T-cell (primary cell): ENCODE measurements around the gene DHRS1. TPM values are rescaled to one million over a fixed set of nuclear protein-coding genes. Genes with fewer than 3 reads are reported as not detected.

Source experiments
- ATAC-seq, 4 experiments: fragments of 200-7000 bp in 3 of 4; fragments of 150-1000 bp in 1 of 4; cut with Tn5 transposase; replicated peaks in 1 of 4; 1 replicate in 3 of 4; 2 replicates in 1 of 4; pipeline ENCODE4 v1.10.0; 2021; ENCODE audit warnings: moderate library complexity in 3 of 4, mild to moderate bottlenecking in 2 of 4, moderate number of reproducible peaks in 1 of 4
- CTCF ChIA-PET, 2 donors: fragments of 300-600 bp; sonication (Branson Sonifier 250); formaldehyde crosslinking; loops; one replicate each; lab custom pipeline; 2022; ENCODE audit warnings: antibody characterized with exemption in 2 of 2; lab: Charles Lee
- POLR2A ChIA-PET, 2 donors: fragments of 300-600 bp; sonication (Branson Sonifier 250); formaldehyde crosslinking; loops; one replicate each; lab custom pipeline; 2022; ENCODE audit warnings: antibody characterized with exemption in 2 of 2; lab: Charles Lee
- DNase-seq, 35 experiments: peaks; one replicate each; pipeline versions ENCODE4 v3.0.0 to v3.0.0-alpha.2; 2013 to 2023
- H3K27ac ChIP-seq: one replicate; pipeline ENCODE4 v1.5.1; 2013; ENCODE audit warnings: low read length
- H3K27me3 ChIP-seq, 2 experiments: replicated peaks in 1 of 2; 1 replicate in 1 of 2; 2 replicates in 1 of 2; pipeline versions ENCODE4 v1.6.1 to v1.7.0; 2013; ENCODE audit warnings: low read length in 1 of 2, mixed read lengths in 1 of 2; ENCODE audit not compliant: control insufficient read depth in 2 of 2, insufficient read depth in 2 of 2; ENCODE audit errors: extremely low read depth in 1 of 2
- H3K36me3 ChIP-seq, 2 donors: 1 replicate in 1 of 2; 2 replicates in 1 of 2; pipeline versions ENCODE4 v1.6.1 to v1.7.0; 2013; ENCODE audit warnings: low read length in 1 of 2; ENCODE audit not compliant: control insufficient read depth in 2 of 2, insufficient read depth in 1 of 2; ENCODE audit errors: extremely low read depth in 1 of 2
- H3K4me1 ChIP-seq, 2 experiments: 1 replicate in 1 of 2; 2 replicates in 1 of 2; pipeline versions ENCODE4 v1.6.1 to v1.7.0; 2013; ENCODE audit warnings: low read length in 2 of 2, mixed read lengths in 1 of 2; ENCODE audit not compliant: insufficient read depth in 2 of 2, control insufficient read depth in 1 of 2; ENCODE audit errors: extremely low read depth in 1 of 2
- H3K4me3 ChIP-seq, 2 donors: 1 replicate in 1 of 2; 2 replicates in 1 of 2; pipeline versions ENCODE4 v1.5.1 to v1.7.0; 2013; ENCODE audit warnings: mild to moderate bottlenecking in 2 of 2, low read length in 1 of 2, moderate library complexity in 1 of 2; ENCODE audit not compliant: control insufficient read depth in 1 of 2; ENCODE audit errors: extremely low read depth in 1 of 2
- H3K9me3 ChIP-seq: 2 replicates; pipeline ENCODE4 v1.7.0; 2013
- H3K27ac Mint-ChIP-seq, 2 donors: one replicate each; pipeline ENCODE4 v1.8.0; 2020 to 2021; ENCODE audit warnings: mild to moderate bottlenecking in 2 of 2, mixed read lengths in 2 of 2
- H3K27me3 Mint-ChIP-seq, 2 donors: one replicate each; pipeline ENCODE4 v1.8.0; 2021 to 2022; ENCODE audit warnings: mixed read lengths in 2 of 2
- H3K36me3 Mint-ChIP-seq: one replicate; pipeline ENCODE4 v1.8.0; 2021; ENCODE audit warnings: mixed read lengths
- H3K4me1 Mint-ChIP-seq, 3 donors: one replicate each; pipeline ENCODE4 v1.8.0; 2020 to 2022; ENCODE audit warnings: mixed read lengths in 3 of 3, mild to moderate bottlenecking in 1 of 3
- H3K4me3 Mint-ChIP-seq, 3 donors: one replicate each; pipeline ENCODE4 v1.8.0; 2020 to 2022; ENCODE audit warnings: mild to moderate bottlenecking in 3 of 3, mixed read lengths in 3 of 3, moderate library complexity in 3 of 3
- H3K9me3 Mint-ChIP-seq, 3 donors: one replicate each; pipeline ENCODE4 v1.8.0; 2020 to 2022; ENCODE audit warnings: mixed read lengths in 3 of 3
- WGBS: methylation state at CpG from one replicate; pipeline ENCODE4 v1.1.5; 2013; ENCODE audit warnings: missing lambda C conversion rate; ENCODE audit not compliant: insufficient coverage; 5-methylcytosine and 5-hydroxymethylcytosine counted together
- total RNA-seq, 35 experiments: library from RNA in 6 of 35; stranded (reverse) in 6 of 35; fragments of 120-200 nt in 1 of 35; gene quantifications; one replicate each; pipeline versions ENCODE4 v1.2.1 to v1.2.4 and lab custom pipeline; 2013 to 2026

The DHRS1 gene
- total RNA-seq, 5 donors from 2014 or later (not counting 1 experiment from before 2014, with no cell fraction given): 34.2 to 47.6 (median 39.1) TPM

DNA sequence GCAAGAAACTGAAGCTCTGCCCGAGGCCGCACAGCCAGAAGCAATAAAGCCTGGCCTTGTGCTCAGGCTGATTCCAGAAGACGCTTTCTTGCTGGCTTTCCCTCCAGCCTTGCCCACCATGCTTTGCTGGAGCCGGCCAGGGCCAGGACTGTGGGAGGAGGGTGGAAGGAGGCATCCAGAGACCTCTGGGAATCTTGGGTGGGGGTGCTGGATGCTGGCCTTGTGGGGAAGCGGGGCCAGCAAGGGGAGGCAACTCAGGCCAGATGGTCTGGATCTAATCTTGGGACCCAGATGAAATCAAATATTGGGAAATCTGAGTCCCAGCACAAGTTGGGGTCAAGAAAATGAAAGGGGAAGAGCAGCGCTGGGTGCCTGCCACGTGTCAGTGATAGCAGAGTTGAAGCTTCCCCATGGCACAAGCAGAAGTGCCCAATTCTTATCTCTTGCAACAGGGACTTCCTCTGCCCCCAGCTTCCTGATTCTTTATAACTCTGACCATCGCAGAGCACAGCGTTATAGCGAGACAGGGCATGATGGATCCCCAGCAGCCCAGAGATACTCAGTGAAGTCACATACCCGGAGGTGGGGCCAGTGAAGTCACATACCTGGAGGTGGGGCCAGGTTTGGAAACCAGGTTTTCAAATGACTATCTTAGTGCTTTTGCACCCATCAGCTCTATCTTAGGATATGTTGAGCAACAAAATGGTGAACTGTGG, 21.8 kb downstream of the DHRS1 start:
- no peaks in the 10 kb centered on the region for H3K9me3 ChIP-seq
- peaks cover 30 to 62% (median 46%) of the 10 kb centered on the region in 3 donors for H3K4me1 Mint-ChIP-seq
- H3K4me1 ChIP-seq: peaks cover 17 to 26% of the 10 kb centered on the region in 2 experiments
- H3K4me3 Mint-ChIP-seq: no peak overlapping the region
- no peaks in the 10 kb centered on the region for H3K36me3 ChIP-seq
- H3K36me3 Mint-ChIP-seq: no peaks in the 10 kb centered on the region
- H3K9me3 Mint-ChIP-seq: no peaks in the 10 kb centered on the region
- ChIA-PET POLR2A (interaction anchor here in 1 of 2 donors (0.6 to 1.0 kb wide), 2 partner anchors 15 to 63 kb away, joined by 4 to 5 read pairs; no protein-coding TSS in a partner anchor), CTCF (no interaction called here)
- no peaks in the 10 kb centered on the region for H3K27me3 Mint-ChIP-seq
- no peaks in the 10 kb centered on the region for H3K27me3 ChIP-seq
- DNase-seq (peak in 4 of 35 experiments; percentile 5 to 26 (median 10)), ATAC-seq (no peak)
- 82% methylated on average over 10 of the region's 11 CpGs for WGBS
- H3K27ac ChIP-seq: no peak overlapping the region
- H3K4me3 ChIP-seq: no peak overlapping the region
- no peak overlapping the region for H3K27ac Mint-ChIP-seq

- no peaks in the 10 kb centered on the region for H3K36me3 ChIP-seq
- no peaks in the 10 kb centered on the region for H3K27me3 ChIP-seq
- ChIA-PET POLR2A (interaction anchor here in 1 of 2 donors (0.6 to 1.0 kb wide), 2 partner anchors 15 to 62 kb away, joined by 4 to 5 read pairs; no protein-coding TSS in a partner anchor), CTCF (interaction anchor here in 1 of 2 donors (3.0 kb wide), 1 partner anchor 34 kb away, joined by 6 read pairs; the partner anchor contains the start of gene TINF2)
- H3K4me1 Mint-ChIP-seq: peaks cover 37 to 69% (median 53%) of the 10 kb centered on the region in 3 donors
- no peaks in the 10 kb centered on the region for H3K9me3 Mint-ChIP-seq
- whole genome bisulfite sequencing: 90% methylated on average over 6 of the region's 6 CpGs
- H3K27ac ChIP-seq: no peak overlapping the region
- H3K36me3 Mint-ChIP-seq: no peaks in the 10 kb centered on the region
- no peaks in the 10 kb centered on the region for H3K27me3 Mint-ChIP-seq
- H3K4me3 ChIP-seq: no peak overlapping the region
- H3K4me3 Mint-ChIP-seq: no peak overlapping the region
- peaks cover 21 to 27% of the 10 kb centered on the region in 2 experiments for H3K4me1 ChIP-seq
- no peak overlapping the region for H3K27ac Mint-ChIP-seq
- no peak for ATAC-seq
- no peak for DNase-seq
- no peaks in the 10 kb centered on the region for H3K9me3 ChIP-seq
Observed at GRCh38 chr14:24277071-24277470, 22.5 kb downstream of the DHRS1 start.

- Histone ChIP-seq H3K9me3 (no peaks in the 10 kb centered on the region), H3K27ac (peak overlapping the region; percentile 52), H3K4me3 (no peak overlapping the region), H3K4me1 (peaks cover 23 to 35% of the 10 kb centered on the region in 2 experiments), H3K36me3 (peaks cover 6% of the 10 kb centered on the region in 2 donors), H3K27me3 (no peaks in the 10 kb centered on the region)
- CTCF ChIA-PET: interaction anchor here in 1 of 2 donors (0.7 to 3.0 kb wide), 6 partner anchors 10 to 58 kb away, joined by 3 to 6 read pairs (median 4); partner anchors contain the start of genes CIDEB and TINF2
- Mint-ChIP-seq H3K9me3 (no peaks in the 10 kb centered on the region), H3K27ac (peak overlapping the region; percentile 94 to 97), H3K27me3 (no peaks in the 10 kb centered on the region), H3K36me3 (peaks cover 4% of the 10 kb centered on the region), H3K4me1 (peaks cover 44 to 73% (median 50%) of the 10 kb centered on the region in 3 donors), H3K4me3 (peak overlapping the region in 1 of 3 donors; percentile 24)
- 22% methylated on average over 2 of the region's 3 CpGs for WGBS
- POLR2A ChIA-PET: no interaction called here
- DNase-seq: peak in 31 of 35 experiments; percentile 7 to 70 (median 39)
- ATAC-seq: peak in 1 of 4 experiments; percentile 17
Observed at GRCh38 chr14:24274101-24274543, 25.5 kb downstream of the DHRS1 start.

DNA sequence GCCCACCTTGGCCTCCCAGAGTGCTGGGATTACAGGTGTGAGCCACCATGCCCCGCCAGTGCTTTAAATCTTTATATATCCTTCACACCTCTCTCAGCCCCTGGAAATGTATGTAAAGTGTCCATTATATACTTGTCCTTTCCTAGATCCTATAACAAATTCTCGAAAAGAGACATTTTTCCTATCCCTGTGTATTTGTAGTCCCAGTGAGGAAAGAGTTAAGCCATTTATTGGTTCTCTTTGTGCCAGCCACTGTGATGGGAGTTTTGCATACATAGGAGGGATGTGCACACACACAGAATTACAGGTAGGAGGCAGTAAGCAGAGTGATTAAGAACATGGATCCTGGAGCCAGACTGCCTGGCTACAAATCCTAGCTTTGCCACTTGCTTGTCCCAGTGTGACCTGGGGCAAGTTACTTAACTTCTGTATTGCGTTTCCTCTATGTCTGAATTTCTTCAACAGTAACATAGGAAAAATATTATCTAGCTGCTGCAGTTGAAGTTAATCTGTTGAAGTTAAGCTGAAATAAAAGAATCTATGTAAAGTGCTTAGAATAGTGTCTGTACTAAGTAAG, 26.1 kb downstream of the DHRS1 start:
- no peaks in the 10 kb centered on the region for H3K27me3 ChIP-seq
- H3K4me3 Mint-ChIP-seq: peak overlapping the region in 1 of 3 donors; percentile 24

GRCh38 chr14:24272467-24272866, 27.1 kb downstream of the DHRS1 start:
- ATAC-seq (no peak), DNase-seq (no peak)
- Histone ChIP-seq H3K36me3 (peaks cover 14 to 17% of the 10 kb centered on the region in 2 donors), H3K27me3 (no peaks in the 10 kb centered on the region), H3K9me3 (no peaks in the 10 kb centered on the region), H3K27ac (peak overlapping the region; percentile 94), H3K4me3 (no peak overlapping the region), H3K4me1 (peaks cover 15 to 29% of the 10 kb centered on the region in 2 experiments)
- peaks cover 11% of the 10 kb centered on the region for H3K36me3 Mint-ChIP-seq
- H3K4me3 Mint-ChIP-seq: peak overlapping the region in 2 of 3 donors; percentile 90
- 94% methylated on average over 2 of the region's 2 CpGs for WGBS
- ChIA-PET POLR2A (interaction anchor here in 1 of 2 donors (2.3 kb wide), 1 partner anchor 30 kb away, joined by 19 read pairs; the partner anchor contains the start of gene TINF2), CTCF (interaction anchor here in 1 of 2 donors (0.7 to 2.0 kb wide), 5 partner anchors 30 to 159 kb away, joined by 3 to 10 read pairs (median 4); partner anchors contain the start of genes CIDEB and TINF2)
- H3K9me3 Mint-ChIP-seq: no peaks in the 10 kb centered on the region
- H3K27ac Mint-ChIP-seq: peak overlapping the region; percentile 94 to 97
- H3K27me3 Mint-ChIP-seq: no peaks in the 10 kb centered on the region
- H3K4me1 Mint-ChIP-seq: peaks cover 34 to 58% (median 36%) of the 10 kb centered on the region in 3 donors

More for the DNA sequence above, 26.1 kb downstream of the DHRS1 start:
- DNase-seq: peak in 1 of 35 experiments; percentile 9
- peaks cover 12% of the 10 kb centered on the region in 2 donors for H3K36me3 ChIP-seq
- H3K4me1 ChIP-seq: peaks cover 16 to 29% of the 10 kb centered on the region in 2 experiments
- no peaks in the 10 kb centered on the region for H3K9me3 ChIP-seq
- H3K4me3 ChIP-seq: no peak overlapping the region
- H3K27me3 Mint-ChIP-seq: no peaks in the 10 kb centered on the region
- CTCF ChIA-PET: interaction anchor here (0.7 to 1.5 kb wide), 4 partner anchors 24 to 163 kb away, joined by 3 to 4 read pairs (median 4); partner anchors contain the start of gene CIDEB (in 1 of the 2)
- peaks cover 38 to 67% (median 44%) of the 10 kb centered on the region in 3 donors for H3K4me1 Mint-ChIP-seq
- H3K9me3 Mint-ChIP-seq: no peaks in the 10 kb centered on the region
- peaks cover 8% of the 10 kb centered on the region for H3K36me3 Mint-ChIP-seq
- no CpG with 5 or more reads among the region's 3 CpGs for WGBS
- H3K27ac ChIP-seq: peak overlapping the region; percentile 52
- POLR2A ChIA-PET: no interaction called here
- H3K27ac Mint-ChIP-seq: peak overlapping the region; percentile 94 to 97
- no peak for ATAC-seq
